Kidney glomerular epithelial cell (primary cell): ENCODE data around the gene GAS7.

Experiments
- DNase-seq: peaks from one replicate; lab custom pipeline; 2025; lab: John Stamatoyannopoulos, UW

The GAS7 gene

DNA sequence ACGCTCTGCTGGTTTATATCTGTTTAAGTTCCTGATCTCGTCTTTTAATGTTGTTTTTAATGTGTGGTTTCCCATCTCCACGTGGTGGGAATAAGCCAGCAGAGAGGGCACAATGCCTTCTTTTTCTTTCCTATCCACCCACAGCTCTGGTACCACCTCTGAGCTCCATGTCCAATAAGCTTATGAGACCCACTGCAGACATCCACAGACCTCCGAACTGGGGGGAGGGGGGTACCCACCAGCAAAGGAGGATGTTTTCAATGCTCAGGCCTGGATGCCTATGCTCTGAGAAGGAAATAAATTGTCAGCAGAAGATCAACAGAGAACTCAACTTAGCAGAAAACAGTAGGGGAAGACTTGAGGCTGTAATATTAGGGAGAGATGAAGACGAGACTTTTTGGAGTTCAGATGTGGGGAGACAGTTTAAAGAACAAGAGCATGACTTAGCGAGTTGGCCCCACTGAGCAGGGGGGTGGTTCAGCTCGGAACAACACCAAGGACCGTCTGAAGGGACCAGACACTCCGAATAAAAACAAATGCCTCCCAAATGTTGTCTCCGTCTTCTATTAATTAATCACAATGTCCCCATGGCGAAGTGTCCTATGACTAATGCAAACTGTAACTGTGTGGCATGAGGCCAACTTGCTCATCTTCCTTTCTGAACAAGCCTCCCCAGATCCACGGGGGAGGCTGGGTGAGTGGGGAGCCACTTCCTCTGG, 62.7 kb downstream of the GAS7 start:
- DNase-seq: no peak

DNA sequence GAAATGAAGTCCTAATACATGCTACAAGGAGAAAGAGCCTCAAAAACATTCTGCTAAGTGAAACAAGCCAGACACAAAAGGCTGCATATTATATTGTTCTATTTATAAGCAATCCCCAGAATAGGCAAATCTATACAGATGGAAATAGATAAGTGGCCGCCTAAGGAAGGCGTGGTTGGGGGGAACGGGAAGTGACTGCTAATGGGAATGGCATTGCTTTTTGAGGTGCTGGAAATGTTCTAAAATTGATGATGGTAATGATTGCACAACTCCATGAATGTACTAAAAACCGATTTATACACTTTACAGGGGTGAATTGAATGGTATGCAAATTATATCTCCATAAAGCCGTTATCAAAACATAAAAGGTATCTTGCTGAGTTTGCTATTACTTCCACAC, 67.7 kb downstream of the GAS7 start:
- DNase-seq: no peak

DNA sequence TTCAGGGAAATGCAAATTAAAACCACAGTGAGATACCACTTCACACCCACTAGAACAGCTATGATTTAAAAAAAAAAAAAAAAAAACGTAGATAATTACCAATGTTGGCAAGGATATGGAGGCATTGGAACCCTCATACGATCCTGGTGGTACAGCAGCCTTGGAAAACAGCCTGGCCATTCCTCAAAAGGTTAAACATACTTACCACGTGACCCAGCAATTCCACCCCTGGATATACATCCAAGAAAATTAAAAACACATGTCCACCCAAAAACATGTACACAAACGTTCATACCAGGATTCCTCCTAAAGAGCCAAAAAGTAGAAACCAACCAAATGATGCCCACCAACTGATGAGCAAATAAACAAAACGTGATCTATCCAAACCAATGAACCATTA, 68.1 kb downstream of the GAS7 start:
- DNase-seq: no peak

DNA sequence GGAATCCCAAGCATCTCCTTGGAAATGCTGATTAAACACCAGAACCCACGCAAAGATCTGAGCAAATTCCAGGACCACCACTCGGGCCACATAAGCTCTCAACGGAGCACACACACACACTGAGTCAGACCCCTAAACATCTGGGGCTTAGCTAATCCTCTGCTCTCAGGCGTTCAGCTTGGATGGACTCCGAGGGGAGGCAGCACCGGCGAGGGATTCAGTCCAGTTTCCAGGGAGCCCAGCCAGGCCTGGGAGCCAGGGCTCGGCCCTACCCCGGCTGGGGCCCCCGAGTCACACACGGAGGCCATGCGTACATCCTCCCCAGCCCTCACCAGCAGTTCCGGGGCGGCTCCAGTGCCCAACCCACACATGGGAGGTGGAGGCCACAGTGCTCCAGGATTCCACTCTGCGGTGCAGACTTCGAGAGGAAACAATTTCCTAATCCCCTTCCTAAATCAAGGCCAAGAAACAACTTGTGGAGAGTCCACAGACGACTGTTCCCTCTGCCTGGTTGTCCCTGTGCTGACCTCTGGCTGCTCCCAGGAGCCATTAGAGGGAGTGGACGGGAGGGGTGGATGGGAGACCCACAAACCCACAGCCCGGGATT, 70.5 kb downstream of the GAS7 start:
- DNase-seq: no peak

DNA sequence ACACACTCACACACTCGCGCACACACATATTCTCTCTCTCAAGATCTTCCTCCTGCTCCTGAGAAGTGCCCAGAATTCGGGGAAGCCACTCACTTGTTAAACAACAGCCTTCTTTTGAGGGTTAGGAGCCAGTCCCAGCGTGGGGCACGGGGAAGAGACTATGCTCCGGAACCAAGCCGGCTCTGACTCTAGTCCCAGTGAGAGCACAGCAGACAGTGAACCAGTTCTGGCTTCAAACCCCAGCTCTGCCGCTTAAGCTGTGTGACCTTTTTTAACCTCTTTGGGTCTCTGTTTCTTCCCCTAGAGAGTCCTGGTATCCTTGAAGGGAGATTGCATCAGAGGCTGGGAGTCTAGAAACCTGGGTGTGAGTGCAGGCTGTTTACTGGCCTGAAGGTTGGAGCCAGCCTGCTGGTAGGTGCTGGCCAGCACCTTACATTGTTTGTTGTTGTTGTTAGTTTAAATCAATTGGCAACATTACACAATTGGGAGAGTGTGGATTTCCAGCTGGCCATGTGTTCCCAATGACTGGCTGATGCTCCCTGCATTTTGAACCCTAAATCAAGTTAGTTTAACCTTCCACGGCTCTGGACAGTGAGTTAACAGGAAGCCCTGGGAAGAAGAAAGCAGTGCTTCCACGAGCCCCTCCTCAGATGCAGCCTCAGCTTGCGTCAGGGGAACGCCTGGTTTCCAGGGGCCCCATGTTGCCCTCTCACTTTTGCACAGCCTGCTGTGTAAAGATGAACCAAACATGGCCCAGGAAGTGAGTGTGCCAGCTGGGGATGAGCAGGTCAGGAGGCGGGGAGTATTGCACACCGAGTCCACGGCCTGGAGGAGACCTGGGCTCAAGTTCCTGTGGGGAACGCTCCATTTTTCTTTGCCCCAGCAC, 71.5 kb downstream of the GAS7 start:
- no peak for DNase-seq

DNA sequence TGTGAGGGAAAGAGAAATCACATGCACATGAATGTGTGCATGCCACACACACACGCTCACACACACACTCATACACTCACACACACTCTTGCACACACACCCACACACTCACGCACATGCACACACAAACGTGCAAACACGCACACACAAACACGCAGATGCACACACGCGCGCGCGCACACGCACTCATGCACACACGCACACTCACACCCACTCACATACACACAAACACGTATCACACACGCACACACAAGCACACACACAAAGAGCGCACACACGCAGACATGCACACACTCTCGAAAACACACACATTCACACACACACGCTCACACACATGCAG, 72.2 kb downstream of the GAS7 start:
- DNase-seq: no peak

DNA sequence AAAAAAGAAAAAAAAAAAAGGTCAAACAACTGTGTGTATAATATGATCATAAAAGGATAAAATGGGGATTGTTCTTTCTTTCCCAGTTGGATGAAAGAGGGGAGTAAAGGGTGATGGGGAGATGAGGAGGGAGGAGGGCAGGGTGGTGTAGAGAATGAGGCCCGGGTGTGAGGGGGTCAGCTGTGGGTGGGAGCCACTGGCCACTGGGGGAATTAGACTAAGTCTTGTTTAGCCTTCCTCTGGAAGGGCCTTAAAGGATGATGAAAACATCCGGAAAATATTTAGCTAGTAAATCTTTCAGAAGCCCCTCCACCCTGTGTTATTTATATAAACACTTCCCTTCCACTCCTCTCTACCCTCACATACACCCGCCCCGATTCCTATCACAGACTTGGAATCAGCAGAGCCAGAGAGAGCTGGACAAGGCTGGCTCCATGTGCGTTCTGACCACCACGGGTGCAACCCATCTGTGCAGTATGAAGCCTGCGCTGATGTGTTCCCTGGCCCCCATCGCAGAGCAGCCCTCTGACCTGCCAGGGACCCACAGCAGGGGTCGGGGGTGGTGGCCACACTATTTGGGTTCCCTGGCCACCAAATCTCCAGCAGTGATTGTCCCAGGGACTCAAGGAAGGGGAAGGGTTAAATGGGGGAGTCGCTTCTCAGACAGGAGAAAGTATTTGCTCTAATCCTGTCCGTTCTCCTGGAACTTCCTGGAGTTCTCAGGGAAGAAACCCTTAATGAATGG, 72.7 kb downstream of the GAS7 start:
- DNase-seq: no peak

DNA sequence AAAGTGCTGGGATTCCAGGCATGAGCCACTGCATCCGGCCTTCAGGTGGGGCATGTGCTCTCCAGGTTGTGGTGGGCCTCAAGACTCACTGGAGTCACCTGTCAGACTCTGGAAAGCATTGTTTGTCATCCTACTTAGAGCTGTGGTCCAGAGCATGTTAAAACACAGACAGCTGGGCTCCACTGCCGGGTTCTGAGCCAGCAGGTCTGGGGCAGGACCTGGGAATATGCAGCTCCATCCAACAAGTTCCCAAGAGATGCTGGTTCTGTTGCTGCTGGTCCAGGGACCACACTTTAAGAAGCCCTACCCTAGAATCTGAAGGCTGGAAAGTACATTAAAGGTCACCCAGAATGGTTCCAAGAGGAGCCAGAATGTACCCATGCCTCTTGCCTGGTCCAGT, 75.3 kb downstream of the GAS7 start:
- DNase-seq: no peak

DNA sequence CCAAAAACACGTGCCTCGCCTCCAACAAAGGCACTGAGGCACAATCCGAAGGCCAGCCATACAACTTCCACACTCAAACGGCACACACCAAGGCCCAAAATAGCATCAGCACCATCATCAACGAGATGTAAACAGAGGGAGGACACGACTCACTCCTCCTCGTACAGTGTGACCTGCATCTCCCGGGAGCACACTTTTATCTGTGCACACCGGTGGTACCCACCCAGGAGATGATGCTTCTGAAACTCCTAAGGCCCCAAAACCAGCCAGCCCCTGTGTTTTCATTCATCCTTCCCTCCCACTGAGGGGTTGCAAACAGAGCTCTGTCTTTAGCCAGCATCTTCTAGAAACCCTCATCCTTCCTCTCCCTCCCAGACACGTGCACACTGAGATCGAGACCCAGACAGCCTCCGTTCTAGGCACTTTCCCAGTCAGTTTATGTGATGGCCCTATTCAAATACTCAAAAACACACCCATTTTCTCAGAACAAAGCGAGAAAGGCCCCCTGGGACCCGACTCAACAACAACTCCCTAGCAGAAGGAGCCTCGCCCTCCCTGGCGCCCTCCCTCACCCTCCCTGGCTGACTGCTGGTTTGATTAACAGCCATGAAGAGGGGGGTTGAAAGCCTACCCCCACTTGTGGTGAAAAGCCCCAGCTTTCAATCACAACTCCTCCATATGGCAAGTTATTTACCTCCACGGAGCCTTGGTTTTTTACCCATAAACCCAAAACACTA, 76.3 kb downstream of the GAS7 start:
- no peak for DNase-seq

DNA sequence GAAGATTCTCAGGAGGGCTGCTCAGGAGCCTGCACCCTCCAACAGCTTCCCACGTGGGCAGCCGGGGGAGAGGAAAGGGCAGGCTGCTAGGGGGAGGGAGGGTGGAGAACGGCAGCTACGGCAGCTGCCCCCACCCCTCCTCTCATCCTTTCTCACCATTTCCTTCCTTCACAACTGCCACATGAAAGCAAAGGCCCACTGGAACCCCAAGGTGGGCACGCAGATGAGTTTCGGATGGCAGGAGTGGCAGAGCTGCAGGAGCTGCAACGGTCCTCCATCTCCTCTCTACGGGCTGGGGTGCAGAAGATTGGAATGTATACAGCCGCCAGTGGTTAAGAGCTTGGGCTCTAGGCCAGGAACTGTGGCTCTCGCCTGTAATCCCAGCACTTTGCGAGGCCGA, 77.7 kb downstream of the GAS7 start:
- DNase-seq: no peak

DNA sequence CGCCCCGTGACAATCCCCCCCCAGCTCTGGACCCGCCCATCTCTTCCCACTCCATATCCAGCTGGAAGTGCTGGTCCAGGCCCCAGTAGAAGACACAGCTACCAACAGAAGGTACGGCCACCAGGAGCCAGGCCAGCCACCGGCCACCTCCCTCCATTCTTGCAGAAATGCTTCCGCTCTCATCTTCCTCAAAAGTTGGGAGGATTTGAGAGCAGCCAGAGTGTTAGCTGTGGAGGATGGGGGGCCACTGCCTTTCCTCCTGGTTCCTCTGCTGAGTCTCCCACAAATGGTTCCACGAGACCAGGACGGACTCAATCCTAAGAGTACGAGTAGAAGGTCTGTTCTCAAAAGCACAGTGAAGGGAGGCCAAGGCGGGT, 78.3 kb downstream of the GAS7 start:
- DNase-seq: no peak

DNA sequence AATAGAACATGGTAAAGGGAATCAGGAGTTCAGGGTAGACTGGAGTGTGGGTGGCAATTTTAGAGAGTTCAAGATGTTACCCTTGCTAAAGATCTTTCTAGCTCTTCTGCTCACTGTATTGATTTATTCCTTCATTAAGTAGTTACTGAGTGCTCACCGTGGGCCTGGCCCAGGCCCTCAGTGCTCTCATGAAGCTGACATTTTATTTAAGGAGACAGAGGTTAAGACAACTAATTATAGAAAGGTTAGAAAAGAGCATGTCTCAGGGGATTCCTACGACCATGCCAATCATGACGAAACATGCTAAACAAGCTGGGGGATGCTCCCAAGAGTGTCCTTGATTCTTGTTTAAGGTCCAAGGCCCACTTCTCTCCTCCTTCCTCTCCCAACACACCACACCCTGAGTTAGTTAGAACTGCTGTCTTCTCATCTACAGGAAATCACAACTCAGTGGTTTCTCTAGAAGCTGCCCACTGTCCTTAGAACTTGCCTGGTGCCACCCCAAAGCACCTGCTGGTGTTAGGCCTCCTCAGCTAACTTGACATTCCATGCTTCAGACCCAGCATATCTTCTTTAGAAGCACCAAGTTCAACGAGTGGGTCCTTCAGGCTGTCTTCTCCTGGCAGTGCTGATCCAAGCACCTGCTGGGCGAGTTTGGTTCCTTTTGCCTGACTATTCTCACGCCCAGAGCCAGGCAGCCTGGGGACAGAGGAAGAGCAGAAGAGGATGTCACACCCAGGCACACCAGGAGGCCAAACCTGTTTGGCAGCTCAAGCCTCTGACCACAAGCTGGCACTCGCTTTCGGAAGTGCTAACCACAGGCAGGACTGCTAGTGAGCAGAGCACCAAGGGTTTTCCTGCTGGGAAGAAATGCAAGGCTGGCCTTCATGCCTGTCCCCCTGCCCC, 79.0 kb downstream of the GAS7 start:
- DNase-seq: no peak

DNA sequence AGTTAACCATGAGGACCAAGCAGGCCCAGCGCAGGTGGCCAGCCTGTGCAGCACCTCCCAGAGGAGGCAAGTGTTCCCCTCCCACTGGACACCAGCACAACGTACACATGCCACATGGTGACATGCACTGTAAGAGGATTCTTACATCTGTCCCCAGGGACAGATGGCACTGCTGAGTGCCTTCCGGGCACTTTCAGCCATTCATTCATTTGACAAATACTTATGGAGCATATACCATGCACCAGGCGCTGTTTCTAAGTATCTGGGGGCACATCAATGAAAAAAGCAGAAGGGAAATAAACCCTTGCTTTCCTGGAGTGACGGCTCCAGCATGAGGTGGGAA, 79.6 kb downstream of the GAS7 start:
- DNase-seq: no peak

DNA sequence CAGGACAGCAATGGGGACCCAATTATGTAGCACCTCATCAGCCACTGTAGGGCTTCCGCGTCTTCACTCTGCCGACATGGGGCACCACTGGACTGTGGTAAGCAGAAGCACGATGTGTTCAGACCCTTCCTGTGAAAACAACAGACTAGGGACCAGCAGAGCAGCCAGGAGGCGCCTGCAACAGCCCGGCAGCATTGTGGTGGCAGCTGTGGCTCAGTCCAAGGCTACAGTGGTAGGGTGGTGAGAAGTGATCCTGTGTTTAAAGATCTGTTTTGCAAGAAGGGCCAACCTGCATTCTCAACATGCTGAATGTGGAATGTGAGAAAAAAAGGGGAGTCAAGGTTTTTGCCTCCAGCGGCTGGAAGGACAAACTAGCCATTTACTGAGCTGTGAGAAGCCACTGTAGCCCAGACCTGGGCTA, 80.8 kb downstream of the GAS7 start:
- DNase-seq: no peak

DNA sequence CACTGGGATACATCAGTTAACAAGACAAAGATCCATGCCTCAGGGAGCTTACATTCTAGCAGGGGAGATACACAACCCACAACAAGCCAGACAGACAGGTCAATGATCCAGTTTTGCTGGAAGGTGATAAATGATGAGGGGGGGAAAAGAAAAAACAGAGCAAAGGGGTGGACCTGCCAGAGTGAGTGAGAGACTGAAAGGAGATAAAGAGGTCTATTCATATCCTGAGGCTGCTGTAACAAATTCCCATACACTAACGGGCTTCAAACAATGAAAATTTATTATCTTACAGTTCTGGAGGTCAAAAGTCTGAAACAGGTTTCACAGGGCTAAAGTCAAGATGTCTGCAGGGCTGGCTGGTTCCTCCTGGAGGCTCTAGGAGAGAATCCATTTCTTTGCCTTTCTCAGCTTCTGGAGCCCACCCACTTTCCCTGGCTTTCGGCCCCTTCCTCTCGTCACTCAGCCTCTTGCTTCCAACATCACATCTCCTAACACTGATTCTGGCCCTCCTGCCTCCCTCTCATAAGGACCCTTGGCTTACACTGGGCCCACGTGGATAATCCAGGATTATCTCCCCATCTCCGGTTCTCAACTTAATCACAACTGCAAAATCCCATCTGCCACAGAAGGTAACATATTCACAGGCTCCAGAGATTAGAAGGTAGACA, 81.5 kb downstream of the GAS7 start:
- no peak for DNase-seq

DNA sequence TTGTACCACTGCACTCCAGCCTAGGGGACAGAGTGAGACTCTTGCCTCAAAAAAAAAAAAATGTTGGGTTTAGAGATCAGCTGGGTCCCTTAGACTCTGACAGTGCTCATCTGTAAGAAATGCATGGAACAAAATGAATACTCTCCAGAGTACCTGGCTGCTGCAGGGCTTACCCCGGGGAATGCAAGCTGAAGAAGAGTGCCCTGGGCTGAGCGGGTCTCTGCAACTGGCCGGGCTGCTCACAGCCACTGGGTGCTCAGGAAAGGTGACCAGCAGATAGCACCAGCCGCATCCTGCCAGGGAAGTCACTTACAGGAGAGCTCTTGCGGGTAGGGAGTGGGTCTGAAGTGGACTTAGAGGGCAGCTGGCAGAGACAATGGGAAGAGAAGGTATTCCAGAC, 82.1 kb downstream of the GAS7 start:
- no peak for DNase-seq

DNA sequence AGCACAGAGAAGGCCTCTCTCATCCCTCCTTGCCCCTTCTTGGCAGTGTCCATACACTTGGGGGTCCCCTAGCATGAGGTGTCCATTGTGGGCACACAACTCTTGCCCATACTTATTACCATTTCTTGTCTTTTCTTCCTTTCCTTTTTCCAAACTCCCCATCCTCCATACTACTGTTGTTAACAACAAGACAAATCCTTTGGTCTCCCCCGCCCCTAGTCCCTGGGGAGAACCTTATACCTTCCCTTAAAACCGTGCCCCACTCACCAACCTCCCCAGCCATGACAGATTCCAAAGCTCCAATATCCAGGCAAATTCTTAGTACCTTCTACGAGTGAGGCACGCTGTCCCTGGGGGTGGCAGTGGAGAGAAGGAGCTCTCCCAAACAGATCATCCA, 82.9 kb downstream of the GAS7 start:
- no peak for DNase-seq

DNA sequence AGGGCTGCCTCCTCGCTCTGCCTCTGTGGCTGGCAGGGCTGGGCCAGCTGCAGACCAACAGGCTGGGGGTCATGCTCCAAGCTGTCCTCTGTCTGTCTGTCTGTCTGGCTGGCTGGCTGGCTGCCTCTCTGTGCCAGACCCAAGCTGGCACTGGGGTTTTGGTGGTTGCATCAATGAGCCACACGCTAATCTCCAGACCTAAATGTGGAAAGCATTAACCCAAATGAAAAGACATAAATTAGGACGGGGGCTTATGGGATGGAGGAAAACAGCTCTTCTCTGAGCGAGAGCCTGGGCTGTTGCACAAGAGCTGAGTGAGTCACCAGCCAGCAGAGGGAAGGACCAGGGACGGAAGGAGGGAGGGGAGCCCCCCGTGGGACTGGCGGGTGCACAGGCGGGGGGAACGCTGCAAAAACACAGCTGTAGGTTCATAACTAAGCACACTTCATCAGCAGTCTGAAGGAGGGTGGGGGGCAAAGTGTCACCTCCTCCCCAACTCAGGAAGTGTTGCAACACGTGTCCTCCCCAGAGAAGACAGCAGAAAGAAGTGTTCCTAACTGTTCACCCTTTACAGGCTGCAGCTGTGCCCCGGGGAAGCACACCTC, 83.4 kb downstream of the GAS7 start:
- DNase-seq: no peak

DNA sequence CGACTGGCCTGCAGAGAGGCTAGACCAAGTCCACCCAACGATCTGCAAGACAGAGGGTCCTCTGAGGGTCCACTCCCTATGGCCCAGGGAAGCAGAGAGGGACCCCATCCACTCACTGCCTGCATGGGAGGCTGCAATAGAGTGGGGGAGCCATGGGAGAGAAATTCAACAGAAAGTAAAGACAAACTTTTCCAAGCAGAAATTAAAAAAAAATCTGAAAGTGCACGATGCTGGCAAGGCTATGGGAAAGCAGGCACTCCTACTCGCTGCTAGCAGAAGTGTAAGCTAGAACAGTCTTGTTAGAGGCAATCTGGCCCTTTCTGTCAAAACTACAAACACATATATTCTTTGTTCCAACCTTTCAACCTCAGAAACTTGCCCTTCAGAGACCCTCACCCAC, 85.4 kb downstream of the GAS7 start:
- DNase-seq: no peak

DNA sequence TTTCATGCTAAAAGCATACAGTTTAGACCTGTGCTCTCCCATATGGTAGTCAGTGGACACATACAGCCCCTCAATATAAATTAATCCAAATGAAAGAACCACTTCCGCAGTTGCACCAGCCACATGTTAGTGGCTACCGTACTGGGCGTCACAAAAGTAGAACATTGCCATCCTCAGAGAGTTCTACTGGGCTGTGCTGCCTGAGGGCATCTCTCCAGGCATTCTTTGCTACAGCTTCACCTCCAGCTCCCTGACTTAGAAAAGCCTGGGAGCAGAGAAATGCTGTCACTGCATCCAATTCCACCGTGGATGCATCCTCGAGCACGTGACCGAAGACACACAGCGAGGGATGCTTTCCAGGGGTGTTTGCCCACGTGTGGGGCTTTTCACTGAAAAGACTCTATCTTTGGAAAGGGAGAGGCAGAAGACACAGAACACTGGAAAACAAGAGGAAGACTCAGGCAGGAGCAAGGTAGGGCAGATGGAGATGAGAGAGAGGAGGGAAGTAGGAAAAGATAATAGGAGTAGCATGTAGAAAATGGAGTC, 86.4 kb downstream of the GAS7 start:
- no peak for DNase-seq
